Nephron (organoid): Measurements from ENCODE around the gene DCX.

Experiments used
- H3K27ac Mint-ChIP-seq, 3 experiments: 2 replicates each; pipeline ENCODE4 v1.8.0; 2020; ENCODE audit warnings: mixed read lengths in 3 of 3, mild to moderate bottlenecking in 2 of 3, moderate library complexity in 1 of 3
- H3K27me3 Mint-ChIP-seq: 2 replicates; pipeline ENCODE4 v1.8.0; 2021; ENCODE audit warnings: low read depth, mild to moderate bottlenecking, moderate library complexity, mixed read lengths
- H3K36me3 Mint-ChIP-seq: 2 replicates; pipeline ENCODE4 v1.8.0; 2020; ENCODE audit warnings: low read depth, mixed read lengths
- H3K4me1 Mint-ChIP-seq: 2 replicates; pipeline ENCODE4 v1.8.0; 2020; ENCODE audit warnings: mixed read lengths
- H3K4me3 Mint-ChIP-seq, 3 experiments: 2 replicates each; pipeline ENCODE4 v1.8.0; 2020; ENCODE audit warnings: mild to moderate bottlenecking in 3 of 3, mixed read lengths in 3 of 3, moderate library complexity in 2 of 3
- H3K9me3 Mint-ChIP-seq: 2 replicates; pipeline ENCODE4 v1.8.0; 2020; ENCODE audit warnings: mixed read lengths
- CTCF ChIP-seq, 3 experiments: fragments of 200-600 bp; sonication (generic); IDR thresholded peaks; one replicate each; pipeline ENCODE4 v1.5.0; 2021; ENCODE audit warnings: antibody characterized with exemption in 3 of 3; ENCODE audit not compliant: unreplicated experiment in 3 of 3

The DCX gene

GRCh38 chrX:111270339-111270738 is 141.7 kb downstream of the DCX start, which contains the start of gene CAPN6:
TSS of gene CAPN6 (minus strand) at chrX:111270483. CDS start at chrX:111263936, 6,547 bp downstream.
- Mint-ChIP-seq H3K4me1 (peaks cover 45% of the 10 kb centered on the region), H3K9me3 (no peaks in the 10 kb centered on the region), H3K36me3 (no peaks in the 10 kb centered on the region), H3K4me3 (peak within 1 kb of the TSS; percentile 85 to 94 (median 90)), H3K27ac (peak within 1 kb of the TSS; percentile 7 to 73 (median 47)), H3K27me3 (peaks cover 6% of the 10 kb centered on the region)
- TF ChIP-seq CTCF (IDR thresholded peaks at IDR 0.05; ENCODE audit: unreplicated experiment in 3 of 3) = no peak

GRCh38 chrX:111268506-111268905 is 143.5 kb downstream of the DCX start:
- H3K36me3 Mint-ChIP-seq = no peaks in the 10 kb centered on the region
- peak overlapping the region; percentile 85 to 94 (median 90) for H3K4me3 Mint-ChIP-seq
- H3K4me1 Mint-ChIP-seq = peaks cover 53% of the 10 kb centered on the region
- TF ChIP-seq CTCF (IDR thresholded peaks at IDR 0.05; ENCODE audit: unreplicated experiment in 3 of 3) = no peak
- no peaks in the 10 kb centered on the region for H3K9me3 Mint-ChIP-seq
- H3K27me3 Mint-ChIP-seq = peaks cover 6% of the 10 kb centered on the region
- H3K27ac Mint-ChIP-seq = peak overlapping the region; percentile 16 to 47 (median 20)

GRCh38 chrX:111265486-111265885 is 146.5 kb downstream of the DCX start:
- Mint-ChIP-seq H3K36me3 (peaks cover 5% of the 10 kb centered on the region), H3K9me3 (no peaks in the 10 kb centered on the region), H3K27me3 (peaks cover 5% of the 10 kb centered on the region), H3K4me1 (peaks cover 58% of the 10 kb centered on the region), H3K4me3 (peak overlapping the region in 1 of 3 experiments; percentile 94), H3K27ac (peak overlapping the region in 1 of 3 experiments; percentile 46)
- TF ChIP-seq CTCF (IDR thresholded peaks at IDR 0.05; ENCODE audit: unreplicated experiment in 3 of 3) = no peak

- Mint-ChIP-seq H3K36me3 (peaks cover 5% of the 10 kb centered on the region), H3K4me3 (peak overlapping the region in 1 of 3 experiments; percentile 19), H3K27ac (peak overlapping the region in 2 of 3 experiments; percentile 3 to 48), H3K4me1 (peaks cover 62% of the 10 kb centered on the region), H3K9me3 (no peaks in the 10 kb centered on the region), H3K27me3 (no peaks in the 10 kb centered on the region)
- peak in 1 of 3 experiments; percentile 18 for TF ChIP-seq CTCF (IDR thresholded peaks at IDR 0.05; ENCODE audit: unreplicated experiment in 3 of 3)
Observed at GRCh38 chrX:111264385-111264784, 147.6 kb downstream of the DCX start.

- no peaks in the 10 kb centered on the region for H3K9me3 Mint-ChIP-seq
- H3K27ac Mint-ChIP-seq = peak overlapping the region; percentile 1 to 55 (median 26)
- no peak for TF ChIP-seq CTCF (IDR thresholded peaks at IDR 0.05; ENCODE audit: unreplicated experiment in 3 of 3)
- peaks cover 71% of the 10 kb centered on the region for H3K4me1 Mint-ChIP-seq
- H3K27me3 Mint-ChIP-seq = no peaks in the 10 kb centered on the region
- peak overlapping the region in 1 of 3 experiments; percentile 24 for H3K4me3 Mint-ChIP-seq
- H3K36me3 Mint-ChIP-seq = peaks cover 5% of the 10 kb centered on the region
Observed at GRCh38 chrX:111262086-111262485, 149.9 kb downstream of the DCX start.

GRCh38 chrX:111260451-111260850 is 151.5 kb downstream of the DCX start:
- TF ChIP-seq CTCF (IDR thresholded peaks at IDR 0.05; ENCODE audit: unreplicated experiment in 3 of 3) = no peak
- peak overlapping the region in 1 of 3 experiments; percentile 6 for H3K4me3 Mint-ChIP-seq
- peak overlapping the region in 2 of 3 experiments; percentile 15 to 55 for H3K27ac Mint-ChIP-seq
- no peaks in the 10 kb centered on the region for H3K27me3 Mint-ChIP-seq
- H3K36me3 Mint-ChIP-seq = peaks cover 5% of the 10 kb centered on the region
- peaks cover 60% of the 10 kb centered on the region for H3K4me1 Mint-ChIP-seq
- H3K9me3 Mint-ChIP-seq = no peaks in the 10 kb centered on the region
